CD4-positive, alpha-beta memory T cell (primary cell): Measurements from ENCODE around the gene APLF. TPM values are rescaled to one million over a fixed set of nuclear protein-coding genes. Genes with fewer than 3 reads are reported as not detected.
A peak's percentile ranks its signal among the peaks of the same experiment; 100 is the strongest.

Experiments
- CTCF ChIA-PET: fragments of 350-600 bp; sonication (Branson Sonifier 250); formaldehyde crosslinking; loops from one replicate; lab custom pipeline; 2021; ENCODE audit warnings: inconsistent platforms; ENCODE audit not compliant: partially characterized antibody; lab: Charles Lee
- POLR2A ChIA-PET: fragments of 350-600 bp; sonication (Branson Sonifier 250); formaldehyde crosslinking; loops from one replicate; lab custom pipeline; 2021; ENCODE audit not compliant: partially characterized antibody; lab: Charles Lee
- DNase-seq, 5 donors: peaks; one replicate each; pipeline versions ENCODE4 v3.0.0 to v3.0.0-alpha.2; 2020 to 2022; ENCODE audit warnings: mixed read lengths in 1 of 5
- H3K27ac ChIP-seq: one replicate; pipeline ENCODE4 v1.7.0; 2013; ENCODE audit warnings: low read depth, low read length
- H3K27me3 ChIP-seq: 2 replicates; pipeline ENCODE4 v1.7.0; 2013; ENCODE audit warnings: mild to moderate bottlenecking, low read length, moderate library complexity; ENCODE audit not compliant: insufficient read depth
- H3K36me3 ChIP-seq: 2 replicates; pipeline ENCODE4 v1.7.0; 2013; ENCODE audit warnings: mild to moderate bottlenecking, low read length, moderate library complexity; ENCODE audit not compliant: insufficient read depth
- H3K4me1 ChIP-seq: 2 replicates; pipeline ENCODE4 v1.7.0; 2013; ENCODE audit warnings: mild to moderate bottlenecking, low read length, moderate library complexity; ENCODE audit not compliant: insufficient read depth
- H3K4me3 ChIP-seq, 2 donors: one replicate each; pipeline ENCODE4 v1.7.0; 2013; ENCODE audit warnings: low read length in 2 of 2, mild to moderate bottlenecking in 1 of 2
- H3K9me3 ChIP-seq, 2 donors: one replicate each; pipeline ENCODE4 v1.7.0; 2013; ENCODE audit warnings: low read length in 2 of 2, control low read depth in 1 of 2; ENCODE audit not compliant: control insufficient read depth in 1 of 2
- H3K27ac Mint-ChIP-seq, 7 donors: one replicate each; pipeline ENCODE4 v1.8.0; 2020 to 2021; ENCODE audit warnings: mixed read lengths in 7 of 7, mild to moderate bottlenecking in 6 of 7, inconsistent platforms in 3 of 7, moderate library complexity in 3 of 7
- H3K27me3 Mint-ChIP-seq, 2 donors: one replicate each; pipeline ENCODE4 v1.8.0; 2020 to 2021; ENCODE audit warnings: mixed read lengths in 2 of 2
- H3K36me3 Mint-ChIP-seq, 2 donors: one replicate each; pipeline ENCODE4 v1.8.0; 2020 to 2021; ENCODE audit warnings: mixed read lengths in 2 of 2, inconsistent platforms in 1 of 2, mild to moderate bottlenecking in 1 of 2
- H3K4me1 Mint-ChIP-seq, 4 donors: one replicate each; pipeline ENCODE4 v1.8.0; 2020 to 2021; ENCODE audit warnings: mixed read lengths in 4 of 4, mild to moderate bottlenecking in 1 of 4
- H3K4me3 Mint-ChIP-seq, 8 donors: one replicate each; pipeline ENCODE4 v1.8.0; 2020 to 2021; ENCODE audit warnings: mixed read lengths in 8 of 8, mild to moderate bottlenecking in 7 of 8, moderate library complexity in 6 of 8, inconsistent platforms in 3 of 8
- H3K9me3 Mint-ChIP-seq, 8 donors: one replicate each; pipeline ENCODE4 v1.8.0; 2020 to 2021; ENCODE audit warnings: mixed read lengths in 8 of 8, mild to moderate bottlenecking in 5 of 8, inconsistent platforms in 3 of 8, moderate library complexity in 1 of 8
- intact Hi-C: fragments of 100-400 bp; cut with micrococcal nuclease; formaldehyde crosslinking; loops from one replicate; pipeline ENCODE4 v1.15.1; 2023
- polyA plus RNA-seq, 2 donors: library from polyadenylated mRNA; unstranded; fragments of 300-500 nt; fragmentation: Illumina TruSeq; gene quantifications; one replicate each; pipeline ENCODE4 v1.2.3, GENCODE V29; 2021
- total RNA-seq, 2 experiments: library from RNA; stranded (reverse); gene quantifications; one replicate each; pipeline ENCODE4 v1.2.3, GENCODE V29; 2021

The APLF gene
- total and polyA plus RNA-seq, 4 experiments from 2014 or later, result 2.9 to 9.5 (median 5.7) TPM

DNA sequence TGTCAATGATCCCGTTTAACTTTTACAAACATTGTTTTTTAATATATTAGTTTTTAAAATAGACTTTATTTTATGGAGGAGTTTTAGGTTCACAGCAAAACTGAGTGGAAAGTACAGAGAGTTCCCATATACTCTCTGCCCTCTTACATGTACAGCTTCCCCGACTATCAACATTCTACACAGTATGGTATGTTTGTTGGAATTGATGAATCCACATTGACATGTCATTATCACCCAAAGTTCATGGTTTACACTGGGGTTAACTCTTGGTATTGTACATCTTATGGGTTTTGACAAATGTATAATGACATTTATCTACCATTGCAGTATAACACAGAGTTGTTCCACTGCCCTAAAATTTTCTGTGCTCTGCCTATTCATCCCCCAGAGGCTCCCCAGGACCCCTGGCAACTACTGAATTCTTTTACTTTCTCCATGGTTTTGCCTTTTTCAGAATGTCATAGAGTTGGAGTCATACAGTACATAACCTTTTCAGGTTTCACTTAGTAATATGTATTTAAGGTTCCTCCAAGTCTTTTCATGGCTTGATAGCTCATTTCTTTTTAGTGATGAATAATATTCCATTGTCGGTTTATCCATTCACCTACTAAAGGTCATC is 5.5 kb downstream of the APLF start:
- Mint-ChIP-seq H3K4me3 (no peak overlapping the region), H3K9me3 (no peaks in the 10 kb centered on the region), H3K4me1 (peaks cover 6 to 17% (median 10%) of the 10 kb centered on the region in 4 donors), H3K27me3 (no peaks in the 10 kb centered on the region), H3K27ac (no peak overlapping the region), H3K36me3 (no peaks in the 10 kb centered on the region)
- Histone ChIP-seq H3K9me3 (no peaks in the 10 kb centered on the region), H3K27ac (no peak overlapping the region), H3K27me3 (no peaks in the 10 kb centered on the region), H3K36me3 (no peaks in the 10 kb centered on the region), H3K4me3 (no peak overlapping the region), H3K4me1 (peaks cover 13% of the 10 kb centered on the region)
- CTCF ChIA-PET, result interaction anchor here (1.1 to 3.8 kb wide), 4 partner anchors 9 to 123 kb away, joined by 3 to 25 read pairs (median 9); no protein-coding TSS in a partner anchor
- POLR2A ChIA-PET, result no interaction called here
- DNase-seq, result no peak
- intact Hi-C loops, result no loop called here

DNA sequence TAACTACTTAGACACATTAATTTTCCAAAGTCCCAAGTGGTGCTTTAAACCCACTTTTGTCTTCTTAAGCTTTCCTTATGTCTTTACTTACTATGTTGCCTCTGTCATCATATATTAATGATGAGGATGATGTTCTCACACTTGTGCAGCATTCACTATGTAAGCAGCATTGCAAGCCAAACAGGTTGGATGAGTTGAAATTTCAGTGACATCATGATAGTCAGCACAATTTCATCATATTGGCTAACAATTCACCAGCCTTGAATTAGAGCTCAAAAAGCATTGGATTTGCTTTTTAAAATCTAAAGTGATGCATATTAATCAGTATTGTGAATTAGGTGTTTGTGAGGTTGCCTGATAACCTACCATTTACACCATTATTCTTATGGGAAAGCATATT is 7.7 kb downstream of the APLF start:
- Histone ChIP-seq H3K4me1 (no peaks in the 10 kb centered on the region), H3K27me3 (no peaks in the 10 kb centered on the region), H3K4me3 (no peak overlapping the region), H3K36me3 (no peaks in the 10 kb centered on the region), H3K9me3 (no peaks in the 10 kb centered on the region), H3K27ac (no peak overlapping the region)
- Mint-ChIP-seq H3K27me3 (no peaks in the 10 kb centered on the region), H3K4me3 (no peak overlapping the region), H3K27ac (no peak overlapping the region), H3K4me1 (peaks cover 0 to 2% (median 0%) of the 10 kb centered on the region in 4 donors), H3K36me3 (peaks cover 0 to 3% of the 10 kb centered on the region in 2 donors), H3K9me3 (no peaks in the 10 kb centered on the region)
- POLR2A ChIA-PET, result no interaction called here
- DNase-seq, result no peak
- CTCF ChIA-PET, result interaction anchor here (1.2 to 3.8 kb wide), 3 partner anchors 8 to 120 kb away, joined by 3 to 25 read pairs (median 11); no protein-coding TSS in a partner anchor
- intact Hi-C loops, result no loop called here

GRCh38 chr2:68475576-68475975 is 8.2 kb downstream of the APLF start:
- Histone ChIP-seq H3K9me3 (no peaks in the 10 kb centered on the region), H3K27me3 (no peaks in the 10 kb centered on the region), H3K4me3 (no peak overlapping the region), H3K36me3 (no peaks in the 10 kb centered on the region), H3K27ac (no peak overlapping the region), H3K4me1 (no peaks in the 10 kb centered on the region)
- ChIA-PET CTCF (interaction anchor here (1.2 to 3.8 kb wide), 4 partner anchors 7 to 120 kb away, joined by 3 to 25 read pairs (median 8); no protein-coding TSS in a partner anchor), POLR2A (no interaction called here)
- intact Hi-C loops, result no loop called here
- Mint-ChIP-seq H3K27me3 (no peaks in the 10 kb centered on the region), H3K4me3 (no peak overlapping the region), H3K27ac (no peak overlapping the region), H3K36me3 (peaks cover 0 to 3% of the 10 kb centered on the region in 2 donors), H3K9me3 (no peaks in the 10 kb centered on the region), H3K4me1 (peaks cover 0 to 2% (median 0%) of the 10 kb centered on the region in 4 donors)
- no peak for DNase-seq

- Histone ChIP-seq H3K9me3 (no peaks in the 10 kb centered on the region), H3K27ac (no peak overlapping the region), H3K36me3 (no peaks in the 10 kb centered on the region), H3K4me3 (no peak overlapping the region), H3K27me3 (no peaks in the 10 kb centered on the region), H3K4me1 (no peaks in the 10 kb centered on the region)
- intact Hi-C loops, result no loop called here
- ChIA-PET CTCF (interaction anchor here (1.6 kb wide), 1 partner anchor 29 kb away, joined by 4 read pairs; no protein-coding TSS in a partner anchor), POLR2A (interaction anchor here (1.5 kb wide), 1 partner anchor 13 kb away, joined by 4 read pairs; no protein-coding TSS in a partner anchor)
- no peaks in the 10 kb centered on the region for H3K9me3 Mint-ChIP-seq
- H3K4me3 Mint-ChIP-seq, result no peak overlapping the region
- H3K27ac Mint-ChIP-seq, result no peak overlapping the region
- peaks cover 0 to 3% (median under 1%) of the 10 kb centered on the region in 4 donors for H3K4me1 Mint-ChIP-seq
- H3K27me3 Mint-ChIP-seq, result no peaks in the 10 kb centered on the region
- peaks cover 0 to 3% of the 10 kb centered on the region in 2 donors for H3K36me3 Mint-ChIP-seq
- no peak for DNase-seq
These were observed 9.1 kb downstream of the APLF start for GRCh38 chr2:68476454-68476853.

DNA sequence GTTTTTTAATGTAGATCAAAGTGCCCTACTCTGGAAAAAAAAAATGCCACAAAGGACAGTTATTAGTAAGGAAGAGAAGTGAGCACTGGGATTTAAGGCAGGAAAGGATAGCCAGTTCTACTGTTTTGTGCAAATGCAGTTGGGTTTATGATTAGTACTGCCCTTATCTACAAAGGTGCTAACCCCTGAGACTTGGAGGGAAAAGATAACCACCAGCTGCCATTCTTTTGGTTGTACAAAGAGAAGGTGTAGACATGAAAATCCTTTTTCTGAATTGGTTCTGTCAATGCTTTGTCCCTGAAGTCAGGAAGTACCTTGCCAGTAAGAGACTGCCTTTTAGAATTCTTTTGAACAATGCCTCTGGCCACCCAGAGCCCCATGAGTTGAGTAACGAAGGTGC is 11.3 kb downstream of the APLF start:
- Histone ChIP-seq H3K36me3 (no peaks in the 10 kb centered on the region), H3K27me3 (no peaks in the 10 kb centered on the region), H3K4me3 (no peak overlapping the region), H3K4me1 (no peaks in the 10 kb centered on the region), H3K27ac (no peak overlapping the region), H3K9me3 (no peaks in the 10 kb centered on the region)
- no peaks in the 10 kb centered on the region for H3K9me3 Mint-ChIP-seq
- no peak overlapping the region for H3K4me3 Mint-ChIP-seq
- H3K27me3 Mint-ChIP-seq, result no peaks in the 10 kb centered on the region
- no peak for DNase-seq
- peaks cover 0 to 3% (median 0%) of the 10 kb centered on the region in 4 donors for H3K4me1 Mint-ChIP-seq
- CTCF ChIA-PET, result interaction anchor here (1.8 to 2.7 kb wide), 2 partner anchors 9 to 117 kb away, joined by 6 read pairs; no protein-coding TSS in a partner anchor
- H3K27ac Mint-ChIP-seq, result no peak overlapping the region
- intact Hi-C loops, result no loop called here
- POLR2A ChIA-PET, result no interaction called here
- peaks cover 0 to 3% of the 10 kb centered on the region in 2 donors for H3K36me3 Mint-ChIP-seq

DNA sequence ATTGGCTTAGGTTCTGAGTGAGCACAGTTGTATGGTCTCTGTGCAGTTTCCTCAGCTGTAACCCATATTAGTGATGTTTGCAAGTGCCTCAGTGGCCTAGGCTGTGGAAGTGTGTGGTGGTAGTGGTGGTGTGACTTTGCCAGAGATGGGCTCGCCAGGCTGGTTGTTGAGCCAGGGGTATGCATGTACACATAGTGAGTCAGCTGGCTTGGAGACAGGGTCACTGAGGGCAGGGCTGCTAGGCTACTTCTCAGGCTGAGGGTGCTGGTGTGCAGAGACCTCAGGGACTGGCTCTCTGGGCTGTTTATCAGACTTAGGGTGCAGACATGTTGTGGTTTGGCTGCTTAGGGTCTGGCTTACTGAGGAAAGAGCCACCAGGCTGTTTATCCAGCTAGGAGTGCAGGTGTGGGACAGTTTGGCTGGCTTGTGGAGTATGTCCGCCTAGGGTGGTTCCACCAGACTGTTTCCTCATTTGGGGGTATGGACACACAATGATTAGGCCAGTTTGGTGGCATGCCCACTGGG is 15.0 kb downstream of the APLF start:
- no peak overlapping the region for H3K27ac ChIP-seq
- H3K27me3 Mint-ChIP-seq, result no peaks in the 10 kb centered on the region
- no peaks in the 10 kb centered on the region for H3K27me3 ChIP-seq
- intact Hi-C loops, result no loop called here
- H3K36me3 ChIP-seq, result no peaks in the 10 kb centered on the region
- H3K4me1 ChIP-seq, result no peaks in the 10 kb centered on the region
- peaks cover 0 to 3% of the 10 kb centered on the region in 2 donors for H3K36me3 Mint-ChIP-seq
- no peak overlapping the region for H3K4me3 Mint-ChIP-seq
- no peak overlapping the region for H3K4me3 ChIP-seq
- no peaks in the 10 kb centered on the region for H3K9me3 ChIP-seq
- H3K9me3 Mint-ChIP-seq, result no peaks in the 10 kb centered on the region
- ChIA-PET CTCF (interaction anchor here (0.9 to 3.1 kb wide), 5 partner anchors 7 to 113 kb away, joined by 3 to 12 read pairs (median 3); no protein-coding TSS in a partner anchor), POLR2A (interaction anchor here (2.2 kb wide), 1 partner anchor 15 kb away, joined by 5 read pairs; the partner anchor contains the start of genes APLF and FBXO48)
- DNase-seq, result no peak
- peak overlapping the region in 1 of 7 donors; percentile 53 for H3K27ac Mint-ChIP-seq
- peaks cover 0 to 3% (median 0%) of the 10 kb centered on the region in 4 donors for H3K4me1 Mint-ChIP-seq

- CTCF ChIA-PET, result interaction anchor here (1.0 to 3.1 kb wide), 4 partner anchors 8 to 112 kb away, joined by 3 to 12 read pairs (median 4); no protein-coding TSS in a partner anchor
- Mint-ChIP-seq H3K9me3 (no peaks in the 10 kb centered on the region), H3K36me3 (peaks cover 0 to 3% of the 10 kb centered on the region in 2 donors), H3K27me3 (no peaks in the 10 kb centered on the region), H3K4me1 (peaks cover 0 to 5% (median 1%) of the 10 kb centered on the region in 4 donors), H3K4me3 (no peak overlapping the region), H3K27ac (no peak overlapping the region)
- Histone ChIP-seq H3K36me3 (no peaks in the 10 kb centered on the region), H3K9me3 (no peaks in the 10 kb centered on the region), H3K27ac (no peak overlapping the region), H3K4me1 (no peaks in the 10 kb centered on the region), H3K4me3 (no peak overlapping the region), H3K27me3 (no peaks in the 10 kb centered on the region)
- DNase-seq, result no peak
- POLR2A ChIA-PET, result interaction anchor here (2.2 kb wide), 1 partner anchor 16 kb away, joined by 5 read pairs; the partner anchor contains the start of genes APLF and FBXO48
- intact Hi-C loops, result no loop called here
These were observed 15.6 kb downstream of the APLF start for GRCh38 chr2:68483011-68483410.
